OCI-LY7 (cell line): ENCODE measurements around the gene TMEM41A.

Source experiments
- CTCF ChIP-seq: fragments of 200-600 bp; sonication (generic); conservative IDR thresholded peaks from 2 replicates; pipeline ENCODE4 v1.5.1; 2014; ENCODE audit warnings: mild to moderate bottlenecking, antibody characterized with exemption, low read length, moderate library complexity, mixed read lengths
- EZH2phosphoT487 ChIP-seq: fragments of 200-600 bp; sonication (generic); IDR thresholded peaks from 2 replicates; pipeline ENCODE4 v1.6.1; 2018; ENCODE audit warnings: low read depth, borderline replicate concordance, mild to moderate bottlenecking, mixed run types, antibody characterized with exemption, low read length, moderate library complexity, mixed read lengths

DNA sequence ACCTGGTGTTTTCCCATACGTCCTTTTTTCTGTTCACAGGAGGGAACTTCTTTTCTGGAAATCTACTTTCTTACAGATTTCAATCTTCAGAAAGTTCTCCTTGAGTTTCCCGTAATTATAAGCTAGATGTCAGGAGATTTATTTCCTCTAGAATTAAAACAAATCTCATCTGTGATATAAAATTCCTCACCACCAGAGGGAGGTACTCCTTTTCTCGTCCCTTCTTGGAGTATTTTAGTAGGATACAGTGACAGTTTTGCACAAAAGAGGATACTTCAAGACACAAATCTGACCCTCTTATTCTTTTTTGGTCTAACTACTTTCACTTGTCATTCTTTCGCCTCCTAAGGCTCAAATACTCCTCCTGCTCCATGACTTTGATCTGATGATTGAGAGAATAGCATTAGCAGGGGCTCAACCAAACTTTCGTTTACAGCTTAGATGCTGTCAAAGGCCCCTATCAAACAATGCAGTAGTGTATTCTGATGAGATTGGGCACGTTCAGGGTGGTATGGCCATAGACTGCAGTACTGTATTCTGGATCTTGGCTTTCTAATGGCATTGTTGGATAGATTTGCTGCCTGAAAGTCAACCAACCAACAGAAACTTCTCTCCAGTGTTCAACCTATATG is 38.0 kb downstream of the TMEM41A start:
- peak; percentile 66 for TF ChIP-seq CTCF
- no peak for TF ChIP-seq EZH2phosphoT487
